PC-9 (cell line): Measurements from ENCODE around the gene GRM1. TPM values are rescaled to one million over a fixed set of nuclear protein-coding genes. Genes with fewer than 3 reads are reported as not detected.

Experiments used
- BruUV-seq: library from RNA; stranded (reverse); fragments of 400-500 nt; replicated peaks from 2 replicates; lab custom pipeline; 2021; lab: Mats Ljungman, UMichigan
- CTCF ChIA-PET: fragments of 300-600 bp; sonication (Branson Sonifier 250); formaldehyde crosslinking; loops from one replicate; lab custom pipeline; 2022; ENCODE audit warnings: antibody characterized with exemption; lab: Charles Lee
- POLR2A ChIA-PET: fragments of 300-600 bp; sonication (Branson Sonifier 250); formaldehyde crosslinking; loops from one replicate; lab custom pipeline; 2022; ENCODE audit warnings: antibody characterized with exemption; ENCODE audit not compliant: unreplicated experiment; lab: Charles Lee
- DNase-seq, 2 experiments: peaks; one replicate each; pipeline versions ENCODE4 v3.0.0 to v3.0.0-alpha.2; 2015 to 2022; ENCODE audit warnings: mixed read lengths in 1 of 2
- H2AFZ ChIP-seq: fragments of 200-600 bp; sonication (generic); 2 replicates; pipeline ENCODE4 v1.8.1; 2017; ENCODE audit warnings: antibody characterized with exemption
- H3F3A ChIP-seq: fragments of 200-600 bp; sonication (generic); 2 replicates; pipeline ENCODE4 v1.8.1; 2017; ENCODE audit warnings: antibody characterized with exemption, mild to moderate bottlenecking, low read depth; ENCODE audit not compliant: insufficient read depth
- H3K27ac ChIP-seq: fragments of 200-600 bp; sonication (generic); 2 replicates; pipeline ENCODE4 v1.6.1; 2016; ENCODE audit warnings: mixed run types
- H3K27me3 ChIP-seq: fragments of 200-600 bp; sonication (generic); 2 replicates; pipeline ENCODE4 v1.6.1; 2016; ENCODE audit warnings: low read depth, mixed run types; ENCODE audit not compliant: insufficient read depth
- H3K36me3 ChIP-seq: fragments of 200-600 bp; sonication (generic); 2 replicates; pipeline ENCODE4 v1.6.1; 2016; ENCODE audit warnings: low read depth, mixed run types
- H3K4me1 ChIP-seq: fragments of 200-600 bp; sonication (generic); replicated peaks from 2 replicates; pipeline ENCODE4 v1.6.1; 2016; ENCODE audit warnings: mixed run types; ENCODE audit not compliant: insufficient read depth
- H3K4me2 ChIP-seq: fragments of 200-600 bp; sonication (generic); 2 replicates; pipeline ENCODE4 v1.6.1; 2017; ENCODE audit warnings: mixed run types
- H3K4me3 ChIP-seq: fragments of 200-600 bp; sonication (generic); 2 replicates; pipeline ENCODE4 v1.6.1; 2016; ENCODE audit warnings: mixed run types
- H3K79me2 ChIP-seq: fragments of 200-600 bp; sonication (generic); 2 replicates; pipeline ENCODE4 v1.6.1; 2017; ENCODE audit warnings: low read depth, mixed run types
- H3K9me2 ChIP-seq: fragments of 200-600 bp; sonication (generic); 2 replicates; pipeline ENCODE4 v1.8.1; 2017; ENCODE audit warnings: mild to moderate bottlenecking; ENCODE audit not compliant: insufficient read depth
- H3K9me3 ChIP-seq: fragments of 200-600 bp; sonication (generic); 2 replicates; pipeline ENCODE4 v1.8.1; 2016; ENCODE audit warnings: low read depth; ENCODE audit not compliant: insufficient read depth
- H4K20me1 ChIP-seq: fragments of 200-600 bp; sonication (generic); 2 replicates; pipeline ENCODE4 v1.8.1; 2017; ENCODE audit not compliant: insufficient read depth
- EZH2 ChIP-seq: fragments of 200-600 bp; sonication (generic); IDR thresholded peaks from 2 replicates; pipeline ENCODE4 v1.8.0; 2017; ENCODE audit warnings: antibody characterized with exemption, low read depth
- intact Hi-C: fragments of 100-400 bp; cut with micrococcal nuclease; formaldehyde crosslinking; loops from one replicate; pipeline ENCODE4 v1.10.0; 2022; ENCODE audit not compliant: unreplicated experiment
- total RNA-seq: library from RNA; stranded (reverse); gene quantifications from 2 replicates; pipeline ENCODE4 v1.2.3, GENCODE V29; 2021
- TF ChIP-seq, protein P1 (sequence below): fragments of 200-600 bp; sonication (generic); conservative IDR thresholded peaks from 2 replicates; pipeline ENCODE4 v1.6.1; 2017; ENCODE audit warnings: mixed run types, antibody characterized with exemption, mild to moderate bottlenecking, moderate library complexity

Gene GRM1
- total RNA-seq, 1 experiment from 2014 or later, result 0.26 TPM

DNA sequence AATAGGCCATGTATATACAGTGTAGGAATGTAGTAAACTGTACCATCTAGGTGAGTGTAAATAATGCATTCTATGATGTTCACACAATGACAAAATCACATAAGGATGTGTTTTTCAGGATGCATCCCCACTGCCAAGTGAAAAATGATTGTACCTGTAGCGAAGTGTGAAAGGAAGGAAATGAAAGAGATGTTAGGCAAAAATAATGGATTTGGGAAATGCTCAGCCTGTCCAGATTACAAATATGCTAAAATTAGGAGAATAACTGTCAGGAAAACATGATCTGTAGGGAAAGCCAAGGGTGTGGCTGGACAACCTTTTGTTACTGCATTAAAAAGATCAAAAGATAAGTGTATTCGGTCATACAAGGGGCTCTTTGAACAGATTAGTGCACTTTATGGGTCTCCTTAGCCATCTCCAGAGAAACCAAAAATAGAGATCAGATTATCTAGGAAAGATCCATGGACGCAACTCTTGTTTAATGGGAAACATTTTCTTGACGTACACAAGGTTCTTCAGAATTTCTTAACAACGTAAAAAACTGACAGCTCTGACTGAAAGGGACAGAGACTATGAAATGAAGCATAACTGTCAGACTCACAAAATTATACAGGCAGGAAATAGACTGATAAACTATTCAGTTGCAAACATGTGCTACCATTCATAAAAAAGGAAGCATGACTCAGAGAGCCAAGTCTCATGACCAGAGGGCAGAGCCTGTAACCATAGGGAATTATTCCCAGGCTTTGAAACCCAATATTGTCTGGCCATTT is 261.1 kb downstream of the GRM1 start:
- H3K36me3 ChIP-seq, result no peaks in the 10 kb centered on the region
- H2AFZ ChIP-seq, result no peak overlapping the region
- H3F3A ChIP-seq, result no peaks in the 10 kb centered on the region
- no peak overlapping the region for H3K4me2 ChIP-seq
- H3K9me3 ChIP-seq, result no peaks in the 10 kb centered on the region; the same call in 1 of the 2 replicates
- DNase-seq, result no peak
- no peak for TF ChIP-seq EZH2
- TF ChIP-seq, protein P1, sequence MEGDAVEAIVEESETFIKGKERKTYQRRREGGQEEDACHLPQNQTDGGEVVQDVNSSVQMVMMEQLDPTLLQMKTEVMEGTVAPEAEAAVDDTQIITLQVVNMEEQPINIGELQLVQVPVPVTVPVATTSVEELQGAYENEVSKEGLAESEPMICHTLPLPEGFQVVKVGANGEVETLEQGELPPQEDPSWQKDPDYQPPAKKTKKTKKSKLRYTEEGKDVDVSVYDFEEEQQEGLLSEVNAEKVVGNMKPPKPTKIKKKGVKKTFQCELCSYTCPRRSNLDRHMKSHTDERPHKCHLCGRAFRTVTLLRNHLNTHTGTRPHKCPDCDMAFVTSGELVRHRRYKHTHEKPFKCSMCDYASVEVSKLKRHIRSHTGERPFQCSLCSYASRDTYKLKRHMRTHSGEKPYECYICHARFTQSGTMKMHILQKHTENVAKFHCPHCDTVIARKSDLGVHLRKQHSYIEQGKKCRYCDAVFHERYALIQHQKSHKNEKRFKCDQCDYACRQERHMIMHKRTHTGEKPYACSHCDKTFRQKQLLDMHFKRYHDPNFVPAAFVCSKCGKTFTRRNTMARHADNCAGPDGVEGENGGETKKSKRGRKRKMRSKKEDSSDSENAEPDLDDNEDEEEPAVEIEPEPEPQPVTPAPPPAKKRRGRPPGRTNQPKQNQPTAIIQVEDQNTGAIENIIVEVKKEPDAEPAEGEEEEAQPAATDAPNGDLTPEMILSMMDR, result no peak
- H3K79me2 ChIP-seq, result no peaks in the 10 kb centered on the region
- intact Hi-C loops, result loop anchor here (10.0 kb wide), 1 partner anchor 255 kb away; the partner anchor contains the start of gene RAB32
- no TSS peak for BruUV-seq
- POLR2A ChIA-PET, result no interaction called here
- H3K4me1 ChIP-seq, result peaks cover 8% of the 10 kb centered on the region; the same call in 1 of the 2 replicates
- 0 out of 2 replicates have a peak, but pooled peaks cover 3% of the 10 kb centered on the region for H3K9me2 ChIP-seq
- H3K27ac ChIP-seq, result no peak overlapping the region
- H4K20me1 ChIP-seq, result no peaks in the 10 kb centered on the region
- H3K27me3 ChIP-seq, result no peaks in the 10 kb centered on the region
- no peak overlapping the region for H3K4me3 ChIP-seq
- CTCF ChIA-PET, result no interaction called here

DNA sequence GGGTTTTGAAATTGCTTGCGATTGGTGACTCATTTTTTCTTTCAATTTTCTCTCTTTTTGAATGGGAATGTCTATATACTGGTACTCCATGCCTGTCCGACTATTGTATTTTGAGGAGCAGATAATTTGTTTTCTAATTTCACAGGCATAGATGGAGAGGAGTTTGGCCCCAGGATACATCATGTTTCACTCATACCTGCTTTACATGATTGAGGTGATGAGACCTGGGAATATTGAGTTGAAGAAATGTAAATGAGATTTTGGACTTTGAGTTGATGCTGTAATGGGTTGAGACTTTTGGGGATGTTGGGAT is 261.7 kb downstream of the GRM1 start:
- POLR2A ChIA-PET, result no interaction called here
- Histone ChIP-seq H3K27ac (no peak overlapping the region), H3K4me1 (peaks cover 8% of the 10 kb centered on the region; the same call in 1 of the 2 replicates), H2AFZ (no peak overlapping the region), H3K36me3 (no peaks in the 10 kb centered on the region), H3K27me3 (no peaks in the 10 kb centered on the region), H3F3A (no peaks in the 10 kb centered on the region), H4K20me1 (no peaks in the 10 kb centered on the region), H3K9me2 (0 out of 2 replicates have a peak, but pooled peaks cover 3% of the 10 kb centered on the region), H3K4me3 (no peak overlapping the region), H3K9me3 (no peaks in the 10 kb centered on the region; the same call in 1 of the 2 replicates), H3K79me2 (no peaks in the 10 kb centered on the region), H3K4me2 (no peak overlapping the region)
- BruUV-seq, result no TSS peak
- no peak for DNase-seq
- TF ChIP-seq, protein P1, result no peak
- intact Hi-C loops, result loop anchor here (10.0 kb wide), 1 partner anchor 254 kb away; the partner anchor contains the start of gene RAB32
- CTCF ChIA-PET, result no interaction called here

DNA sequence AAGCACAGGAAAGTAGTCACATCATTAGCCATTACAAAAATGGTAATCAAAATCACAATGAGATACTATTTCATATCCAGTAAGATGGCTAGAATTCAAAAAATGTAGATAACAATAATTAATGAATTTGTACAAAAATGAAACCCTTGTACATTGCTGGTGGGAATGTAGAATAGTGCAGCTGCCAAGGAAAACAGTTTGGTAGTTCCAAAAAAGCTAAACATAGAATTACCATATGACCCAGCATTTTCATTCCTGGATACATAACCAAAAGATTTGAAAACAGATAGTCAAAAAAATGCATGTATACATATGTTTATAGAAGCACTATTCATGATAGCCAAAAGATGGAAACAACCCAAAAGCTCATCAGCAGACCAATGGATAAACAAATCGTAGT is 263.6 kb downstream of the GRM1 start:
- no TSS peak for BruUV-seq
- peaks cover 8% of the 10 kb centered on the region; the same call in 1 of the 2 replicates for H3K4me1 ChIP-seq
- ChIA-PET CTCF (no interaction called here), POLR2A (no interaction called here)
- H3K9me3 ChIP-seq, result no peaks in the 10 kb centered on the region; the same call in 1 of the 2 replicates
- intact Hi-C loops, result loop anchor here (10.0 kb wide), 1 partner anchor 252 kb away; the partner anchor contains the start of gene RAB32
- no peak overlapping the region for H3K4me3 ChIP-seq
- no peak overlapping the region for H3K4me2 ChIP-seq
- H3F3A ChIP-seq, result no peaks in the 10 kb centered on the region
- H3K27ac ChIP-seq, result no peak overlapping the region
- H3K79me2 ChIP-seq, result no peaks in the 10 kb centered on the region
- no peaks in the 10 kb centered on the region for H4K20me1 ChIP-seq
- TF ChIP-seq EZH2, result no peak
- TF ChIP-seq, protein P1, result no peak
- no peak overlapping the region for H2AFZ ChIP-seq
- DNase-seq, result no peak
- no peaks in the 10 kb centered on the region for H3K36me3 ChIP-seq
- H3K9me2 ChIP-seq, result 0 out of 2 replicates have a peak, but pooled peaks cover 3% of the 10 kb centered on the region
- H3K27me3 ChIP-seq, result no peaks in the 10 kb centered on the region
